ENCODE results near the gene ARHGEF37. TPM values are rescaled to one million over a fixed set of nuclear protein-coding genes. Genes with fewer than 3 reads are reported as not detected.

The ARHGEF37 gene
- total RNA-seq, 1 experiment from 2014 or later, result 17.0 TPM

DNA sequence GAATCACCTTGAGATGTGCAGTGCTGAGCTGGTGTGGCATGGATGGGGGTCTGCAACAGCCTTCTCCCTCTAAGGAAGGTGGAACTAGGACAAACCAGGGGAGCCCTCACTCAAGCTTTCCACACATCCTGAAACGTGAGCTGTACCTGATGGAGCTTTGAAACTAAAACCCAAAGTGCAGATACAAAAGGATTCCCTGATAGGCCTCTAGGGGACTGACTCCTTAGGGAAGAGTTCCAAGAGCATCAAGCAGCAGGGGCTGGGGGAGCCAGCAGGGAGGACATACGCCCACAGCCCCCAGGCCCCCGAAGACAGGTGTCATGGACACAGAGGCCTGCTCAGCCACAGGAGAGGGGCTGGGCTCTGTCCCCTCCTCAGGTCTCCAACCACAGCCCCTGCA lies 17.7 kb downstream of the ARHGEF37 start:
- Histone ChIP-seq H3K4me1 (ENCODE audit: low read length) (peaks cover 70% of the 10 kb centered on the region), H3K79me2 (ENCODE audit: low read length) (peaks cover 35% of the 10 kb centered on the region), H3K9me2 (replicated peaks; ENCODE audit: insufficient read depth, low read length) (no peaks in the 10 kb centered on the region)

GRCh38 chr5:149599375-149599774 lies 18.1 kb downstream of the ARHGEF37 start:
- Histone ChIP-seq H3K79me2 (ENCODE audit: low read length) (peaks cover 31% of the 10 kb centered on the region), H2AFZ (ENCODE audit: low read length) (no peak overlapping the region), H3K4me3 (ENCODE audit: low read length) (no peak overlapping the region), H3K9me3 (ENCODE audit: low read length) (no peaks in the 10 kb centered on the region), H3K36me3 (ENCODE audit: insufficient read depth, low read length) (peaks cover 13% of the 10 kb centered on the region), H3K4me2 (ENCODE audit: low read depth, low read length, poor library complexity, severe bottlenecking) (no peak overlapping the region), H3K9me2 (replicated peaks; ENCODE audit: insufficient read depth, low read length) (no peaks in the 10 kb centered on the region), H3K4me1 (ENCODE audit: low read length) (peaks cover 70% of the 10 kb centered on the region), H3K27ac (ENCODE audit: low read length) (peak overlapping the region; percentile 74), H3K27me3 (ENCODE audit: low read length) (no peaks in the 10 kb centered on the region), H3K9ac (ENCODE audit: low read length) (no peak overlapping the region), H4K20me1 (ENCODE audit: insufficient read depth, low read depth, low read length) (no peaks in the 10 kb centered on the region)
- DNase-seq, result no peak

More for the DNA sequence above, 17.7 kb downstream of the ARHGEF37 start:
- Histone ChIP-seq H3K36me3 (ENCODE audit: insufficient read depth, low read length) (peaks cover 13% of the 10 kb centered on the region), H3K9me3 (ENCODE audit: low read length) (no peaks in the 10 kb centered on the region), H3K27me3 (ENCODE audit: low read length) (no peaks in the 10 kb centered on the region), H4K20me1 (ENCODE audit: insufficient read depth, low read depth, low read length) (no peaks in the 10 kb centered on the region), H3K4me3 (ENCODE audit: low read length) (no peak overlapping the region), H3K9ac (ENCODE audit: low read length) (no peak overlapping the region), H2AFZ (ENCODE audit: low read length) (no peak overlapping the region), H3K27ac (ENCODE audit: low read length) (peak overlapping the region; percentile 74), H3K4me2 (ENCODE audit: low read depth, low read length, poor library complexity, severe bottlenecking) (no peak overlapping the region)
- DNase-seq, result no peak

DNA sequence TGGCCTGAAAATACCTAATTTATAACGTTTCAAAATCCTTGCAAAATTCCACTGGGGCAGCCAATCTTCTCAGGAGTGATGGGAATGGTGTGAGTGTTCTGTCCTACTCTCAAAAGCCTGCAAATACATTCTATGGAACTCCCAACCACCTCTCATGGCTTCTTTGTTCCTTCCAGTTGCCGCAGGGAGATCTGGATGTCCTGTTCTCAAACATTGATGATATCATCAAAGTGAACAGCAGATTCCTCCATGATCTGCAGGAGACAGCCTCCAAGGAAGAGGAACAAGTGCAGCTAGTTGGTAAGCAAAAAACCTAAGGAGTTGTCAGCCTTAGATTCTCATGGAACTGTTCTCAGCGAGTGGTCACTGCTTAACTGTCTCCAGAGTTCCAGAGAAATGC lies 19.6 kb downstream of the ARHGEF37 start:
- H3K9me2 ChIP-seq (replicated peaks; ENCODE audit: insufficient read depth, low read length), result no peaks in the 10 kb centered on the region
- H3K4me2 ChIP-seq (ENCODE audit: low read depth, low read length, poor library complexity, severe bottlenecking), result no peak overlapping the region
- H3K9me3 ChIP-seq (ENCODE audit: low read length), result no peaks in the 10 kb centered on the region
- H3K36me3 ChIP-seq (ENCODE audit: insufficient read depth, low read length), result peaks cover 18% of the 10 kb centered on the region
- H3K4me1 ChIP-seq (ENCODE audit: low read length), result peaks cover 67% of the 10 kb centered on the region
- no peak for DNase-seq
- H3K9ac ChIP-seq (ENCODE audit: low read length), result peak overlapping the region; percentile 33; the same call in 1 of the 2 replicates
- H2AFZ ChIP-seq (ENCODE audit: low read length), result no peak overlapping the region
- peak overlapping the region; percentile 67 for H3K27ac ChIP-seq (ENCODE audit: low read length)
- H4K20me1 ChIP-seq (ENCODE audit: insufficient read depth, low read depth, low read length), result no peaks in the 10 kb centered on the region
- no peaks in the 10 kb centered on the region for H3K27me3 ChIP-seq (ENCODE audit: low read length)
- H3K79me2 ChIP-seq (ENCODE audit: low read length), result peaks cover 16% of the 10 kb centered on the region
- no peak overlapping the region for H3K4me3 ChIP-seq (ENCODE audit: low read length)

DNA sequence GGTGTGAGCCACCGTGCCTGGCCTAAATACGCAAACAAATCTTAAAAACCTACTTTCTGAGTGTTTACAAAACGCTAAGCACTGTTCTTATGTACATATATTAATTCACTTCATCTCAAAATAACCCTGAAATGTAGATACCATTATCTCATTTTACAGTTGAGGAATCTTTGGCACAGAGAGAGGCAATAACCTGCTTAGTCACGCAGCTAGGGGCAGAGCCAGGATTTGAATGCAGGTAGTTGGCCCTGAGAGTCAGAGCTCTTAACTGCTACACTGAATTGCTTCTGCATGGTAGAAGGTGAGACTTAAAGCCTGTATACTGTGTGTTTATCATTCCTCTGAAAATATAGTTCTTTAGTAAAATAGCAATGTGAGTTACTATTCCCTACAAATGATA lies 21.9 kb downstream of the ARHGEF37 start:
- no peaks in the 10 kb centered on the region for H3K27me3 ChIP-seq (ENCODE audit: low read length)
- no peaks in the 10 kb centered on the region for H3K79me2 ChIP-seq (ENCODE audit: low read length)
- no peak overlapping the region for H2AFZ ChIP-seq (ENCODE audit: low read length)
- DNase-seq, result no peak
- peaks cover 68% of the 10 kb centered on the region for H3K4me1 ChIP-seq (ENCODE audit: low read length)
- no peaks in the 10 kb centered on the region for H3K9me3 ChIP-seq (ENCODE audit: low read length)
- H3K4me2 ChIP-seq (ENCODE audit: low read depth, low read length, poor library complexity, severe bottlenecking), result no peak overlapping the region
- peaks cover 13% of the 10 kb centered on the region; the same call in 1 of the 2 replicates for H3K36me3 ChIP-seq (ENCODE audit: insufficient read depth, low read length)
- peak overlapping the region; percentile 97 for H3K27ac ChIP-seq (ENCODE audit: low read length)
- no peak overlapping the region for H3K9ac ChIP-seq (ENCODE audit: low read length)
- H3K4me3 ChIP-seq (ENCODE audit: low read length), result no peak overlapping the region
- no peaks in the 10 kb centered on the region for H3K9me2 ChIP-seq (replicated peaks; ENCODE audit: insufficient read depth, low read length)
- H4K20me1 ChIP-seq (ENCODE audit: insufficient read depth, low read depth, low read length), result no peaks in the 10 kb centered on the region

- H3K9me2 ChIP-seq (replicated peaks; ENCODE audit: insufficient read depth, low read length), result no peaks in the 10 kb centered on the region
- H3K36me3 ChIP-seq (ENCODE audit: insufficient read depth, low read length), result peaks cover 14% of the 10 kb centered on the region
- H2AFZ ChIP-seq (ENCODE audit: low read length), result no peak overlapping the region
- H3K4me2 ChIP-seq (ENCODE audit: low read depth, low read length, poor library complexity, severe bottlenecking), result no peak overlapping the region
- peaks cover 71% of the 10 kb centered on the region for H3K4me1 ChIP-seq (ENCODE audit: low read length)
- H3K9me3 ChIP-seq (ENCODE audit: low read length), result no peaks in the 10 kb centered on the region
- H3K27me3 ChIP-seq (ENCODE audit: low read length), result no peaks in the 10 kb centered on the region
- H3K4me3 ChIP-seq (ENCODE audit: low read length), result no peak overlapping the region
- DNase-seq, result no peak
- no peaks in the 10 kb centered on the region for H3K79me2 ChIP-seq (ENCODE audit: low read length)
- peak overlapping the region; percentile 97 for H3K27ac ChIP-seq (ENCODE audit: low read length)
- H4K20me1 ChIP-seq (ENCODE audit: insufficient read depth, low read depth, low read length), result no peaks in the 10 kb centered on the region
- H3K9ac ChIP-seq (ENCODE audit: low read length), result no peak overlapping the region
Measured at GRCh38 chr5:149603920-149604319, 22.6 kb downstream of the ARHGEF37 start.

DNA sequence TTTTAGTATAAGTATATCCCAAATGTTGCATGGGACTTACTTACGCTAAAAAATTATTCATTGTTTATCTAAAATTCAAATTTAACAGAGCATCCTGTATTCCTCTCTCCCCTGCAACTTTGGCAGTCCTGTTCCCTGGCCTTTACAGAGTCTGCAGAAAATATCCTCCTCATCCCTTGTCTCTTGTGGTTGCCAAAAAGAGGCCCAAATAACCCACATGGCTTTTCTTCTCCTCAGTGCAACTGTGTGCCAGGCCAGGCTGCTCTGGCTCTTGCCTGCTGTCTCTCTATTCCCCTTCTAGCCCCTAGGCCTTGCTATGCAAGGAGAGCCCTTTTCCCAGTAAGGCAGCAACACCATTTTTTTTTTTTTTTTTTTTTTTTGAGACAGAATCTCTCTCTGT lies 23.0 kb downstream of the ARHGEF37 start:
- Histone ChIP-seq H3K9ac (ENCODE audit: low read length) (no peak overlapping the region), H3K9me2 (replicated peaks; ENCODE audit: insufficient read depth, low read length) (no peaks in the 10 kb centered on the region), H3K4me3 (ENCODE audit: low read length) (no peak overlapping the region), H3K36me3 (ENCODE audit: insufficient read depth, low read length) (peaks cover 18% of the 10 kb centered on the region), H3K4me2 (ENCODE audit: low read depth, low read length, poor library complexity, severe bottlenecking) (no peak overlapping the region), H4K20me1 (ENCODE audit: insufficient read depth, low read depth, low read length) (no peaks in the 10 kb centered on the region), H3K9me3 (ENCODE audit: low read length) (peaks cover under 1% of the 10 kb centered on the region; the same call in 1 of the 2 replicates), H3K27me3 (ENCODE audit: low read length) (no peaks in the 10 kb centered on the region), H3K4me1 (ENCODE audit: low read length) (peaks cover 72% of the 10 kb centered on the region), H3K27ac (ENCODE audit: low read length) (peak overlapping the region; percentile 97), H3K79me2 (ENCODE audit: low read length) (peaks cover under 1% of the 10 kb centered on the region; the same call in 1 of the 2 replicates), H2AFZ (ENCODE audit: low read length) (no peak overlapping the region)
- no peak for DNase-seq

- Histone ChIP-seq H3K4me1 (ENCODE audit: low read length) (peaks cover 80% of the 10 kb centered on the region), H3K27me3 (ENCODE audit: low read length) (no peaks in the 10 kb centered on the region), H2AFZ (ENCODE audit: low read length) (no peak overlapping the region), H3K9me3 (ENCODE audit: low read length) (peaks cover 3% of the 10 kb centered on the region; the same call in 1 of the 2 replicates), H3K4me3 (ENCODE audit: low read length) (peak overlapping the region; percentile 30; the same call in 1 of the 2 replicates), H3K79me2 (ENCODE audit: low read length) (peaks cover 10% of the 10 kb centered on the region; the same call in 1 of the 2 replicates), H3K9ac (ENCODE audit: low read length) (peak overlapping the region; percentile 62), H3K36me3 (ENCODE audit: insufficient read depth, low read length) (peaks cover 30% of the 10 kb centered on the region), H3K9me2 (replicated peaks; ENCODE audit: insufficient read depth, low read length) (no peaks in the 10 kb centered on the region), H3K4me2 (ENCODE audit: low read depth, low read length, poor library complexity, severe bottlenecking) (peak overlapping the region; percentile 60), H4K20me1 (ENCODE audit: insufficient read depth, low read depth, low read length) (no peaks in the 10 kb centered on the region), H3K27ac (ENCODE audit: low read length) (peak overlapping the region; percentile 97)
- DNase-seq, result no peak
Measured at GRCh38 chr5:149605354-149605997, 24.2 kb downstream of the ARHGEF37 start.

- peak; percentile 97 for DNase-seq
- Histone ChIP-seq H3K36me3 (ENCODE audit: insufficient read depth, low read length) (peaks cover 30% of the 10 kb centered on the region), H3K27me3 (ENCODE audit: low read length) (no peaks in the 10 kb centered on the region), H4K20me1 (ENCODE audit: insufficient read depth, low read depth, low read length) (no peaks in the 10 kb centered on the region), H3K9me3 (ENCODE audit: low read length) (peaks cover 3% of the 10 kb centered on the region; the same call in 1 of the 2 replicates), H3K9ac (ENCODE audit: low read length) (peak overlapping the region; percentile 62), H3K4me3 (ENCODE audit: low read length) (peak overlapping the region; percentile 30; the same call in 1 of the 2 replicates), H2AFZ (ENCODE audit: low read length) (no peak overlapping the region), H3K4me2 (ENCODE audit: low read depth, low read length, poor library complexity, severe bottlenecking) (peak overlapping the region; percentile 60), H3K9me2 (replicated peaks; ENCODE audit: insufficient read depth, low read length) (no peaks in the 10 kb centered on the region), H3K4me1 (ENCODE audit: low read length) (peaks cover 82% of the 10 kb centered on the region), H3K27ac (ENCODE audit: low read length) (peak overlapping the region; percentile 97), H3K79me2 (ENCODE audit: low read length) (peaks cover 14% of the 10 kb centered on the region; the same call in 1 of the 2 replicates)
Measured at GRCh38 chr5:149605998-149606724, 24.9 kb downstream of the ARHGEF37 start.

All from Karpas-422 (cell line).